ENCODE data around the gene ARMC5.

DNA sequence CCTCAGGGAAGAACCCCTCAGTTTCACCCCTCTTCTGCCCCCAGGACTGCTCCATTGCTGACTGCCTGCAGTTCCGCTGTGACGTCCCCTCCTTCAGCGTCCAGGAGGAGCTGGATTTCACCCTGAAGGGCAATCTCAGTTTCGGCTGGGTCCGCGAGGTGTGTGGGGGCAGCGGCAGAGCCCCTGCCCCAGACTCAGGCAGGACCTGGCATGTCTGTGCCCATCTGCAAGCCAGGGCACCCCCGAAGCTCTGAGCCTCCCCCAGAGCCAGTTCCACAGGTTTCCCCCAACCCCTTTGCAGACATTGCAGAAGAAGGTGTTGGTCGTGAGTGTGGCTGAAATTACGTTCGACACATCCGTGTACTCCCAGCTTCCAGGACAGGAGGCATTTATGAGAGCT is 35.5 kb upstream of the ARMC5 start:
- TF ChIP-seq GATA2 (IDR thresholded peaks at IDR 0.05; ENCODE audit: low read depth, low read length) (no peak), GATA3 (IDR thresholded peaks at IDR 0.05; ENCODE audit: low read depth, low read length) (no peak)
